ENCODE results near the gene TM4SF18.
"Not testable (repeated sequence)": the region's sequence is repeated elsewhere in the genome, so short reads cannot be mapped to it uniquely, and the experiment has no call there.

TM4SF18 gene, protein sequence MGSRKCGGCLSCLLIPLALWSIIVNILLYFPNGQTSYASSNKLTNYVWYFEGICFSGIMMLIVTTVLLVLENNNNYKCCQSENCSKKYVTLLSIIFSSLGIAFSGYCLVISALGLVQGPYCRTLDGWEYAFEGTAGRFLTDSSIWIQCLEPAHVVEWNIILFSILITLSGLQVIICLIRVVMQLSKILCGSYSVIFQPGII

GRCh38 chr3:149333176-149333859 is at the start of gene TM4SF18:
TSS of gene TM4SF18 (minus strand) at chr3:149333636. CDS start at chr3:149333382, 254 bp downstream.
- FAIRE-seq (no peak), DNase-seq (ENCODE audit: insufficient read length, low spot score) (no peak)

- DNase-seq (ENCODE audit: insufficient read length, low spot score), result no peak
- no peak for FAIRE-seq
These were observed 49.1 kb upstream of the TM4SF18 start for GRCh38 chr3:149382518-149382917.

DNA sequence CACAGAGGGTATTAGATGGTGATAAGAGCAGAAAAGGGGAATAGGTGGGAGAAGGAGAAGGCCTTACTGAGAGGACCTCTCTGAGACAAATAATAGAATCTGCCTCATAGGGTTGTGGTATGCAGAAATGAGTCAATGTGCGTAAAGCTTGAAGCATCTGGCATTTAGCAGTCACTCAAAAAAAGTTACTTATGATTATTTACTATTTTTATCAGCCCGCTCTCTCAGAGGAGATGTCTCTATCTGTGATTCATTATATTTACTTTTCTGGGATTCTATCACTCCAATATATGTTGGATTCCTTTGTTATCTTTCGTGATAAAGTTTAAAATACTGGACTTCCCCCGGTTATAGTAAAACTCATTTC is 48.6 kb upstream of the TM4SF18 start:
- DNase-seq (ENCODE audit: insufficient read length, low spot score) (no peak), FAIRE-seq (no peak)

DNA sequence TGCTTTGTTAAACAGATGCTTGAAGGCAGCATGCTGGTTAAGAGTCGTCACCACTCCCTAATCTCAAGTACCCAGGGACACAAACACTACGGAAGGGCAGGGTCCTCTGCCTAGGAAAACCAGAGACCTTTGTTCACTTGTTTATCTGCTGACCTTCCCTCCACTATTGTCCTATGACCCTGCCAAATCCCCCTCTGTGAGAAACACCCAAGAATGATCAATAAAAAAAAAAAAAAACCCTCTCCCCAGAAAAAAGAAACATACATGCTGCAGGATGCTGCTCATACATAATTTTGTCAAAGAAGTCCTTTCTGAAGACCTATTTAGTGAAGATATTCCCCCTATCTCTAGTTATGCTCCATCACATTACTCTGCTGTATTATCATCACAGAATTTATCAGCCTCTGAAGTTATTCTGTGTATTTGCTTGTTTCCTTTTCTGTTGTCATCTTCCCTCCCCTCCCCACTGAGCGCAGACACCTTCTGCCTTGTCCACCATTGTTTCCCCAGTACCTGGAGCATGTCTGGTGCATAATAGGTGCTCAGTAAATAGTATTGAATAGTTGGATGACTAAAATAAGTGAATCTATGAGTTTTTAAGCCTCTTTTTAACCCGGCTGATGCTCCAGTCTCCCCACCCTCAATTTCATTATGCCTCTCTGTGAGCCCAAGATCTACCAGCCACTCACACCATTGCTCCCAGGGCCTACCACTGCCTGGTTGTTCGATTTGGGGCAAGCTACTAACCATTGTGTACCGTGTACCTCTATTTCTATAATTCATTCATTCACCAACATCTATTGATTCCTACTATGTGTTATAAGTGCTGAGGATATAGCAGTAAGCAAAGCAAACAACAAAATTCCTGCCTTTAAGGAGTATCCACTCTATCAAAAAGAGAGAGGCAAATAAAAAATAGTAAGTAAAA is 48.0 kb upstream of the TM4SF18 start:
- no peak for FAIRE-seq
- no peak for DNase-seq (ENCODE audit: insufficient read length, low spot score)

- DNase-seq (ENCODE audit: insufficient read length, low spot score); FAIRE-seq: not testable (repeated sequence)
These were observed 46.8 kb upstream of the TM4SF18 start for GRCh38 chr3:149380220-149380619.

- FAIRE-seq, result no peak
- no peak for DNase-seq (ENCODE audit: insufficient read length, low spot score)
These were observed 45.3 kb upstream of the TM4SF18 start for GRCh38 chr3:149378478-149379309.

DNA sequence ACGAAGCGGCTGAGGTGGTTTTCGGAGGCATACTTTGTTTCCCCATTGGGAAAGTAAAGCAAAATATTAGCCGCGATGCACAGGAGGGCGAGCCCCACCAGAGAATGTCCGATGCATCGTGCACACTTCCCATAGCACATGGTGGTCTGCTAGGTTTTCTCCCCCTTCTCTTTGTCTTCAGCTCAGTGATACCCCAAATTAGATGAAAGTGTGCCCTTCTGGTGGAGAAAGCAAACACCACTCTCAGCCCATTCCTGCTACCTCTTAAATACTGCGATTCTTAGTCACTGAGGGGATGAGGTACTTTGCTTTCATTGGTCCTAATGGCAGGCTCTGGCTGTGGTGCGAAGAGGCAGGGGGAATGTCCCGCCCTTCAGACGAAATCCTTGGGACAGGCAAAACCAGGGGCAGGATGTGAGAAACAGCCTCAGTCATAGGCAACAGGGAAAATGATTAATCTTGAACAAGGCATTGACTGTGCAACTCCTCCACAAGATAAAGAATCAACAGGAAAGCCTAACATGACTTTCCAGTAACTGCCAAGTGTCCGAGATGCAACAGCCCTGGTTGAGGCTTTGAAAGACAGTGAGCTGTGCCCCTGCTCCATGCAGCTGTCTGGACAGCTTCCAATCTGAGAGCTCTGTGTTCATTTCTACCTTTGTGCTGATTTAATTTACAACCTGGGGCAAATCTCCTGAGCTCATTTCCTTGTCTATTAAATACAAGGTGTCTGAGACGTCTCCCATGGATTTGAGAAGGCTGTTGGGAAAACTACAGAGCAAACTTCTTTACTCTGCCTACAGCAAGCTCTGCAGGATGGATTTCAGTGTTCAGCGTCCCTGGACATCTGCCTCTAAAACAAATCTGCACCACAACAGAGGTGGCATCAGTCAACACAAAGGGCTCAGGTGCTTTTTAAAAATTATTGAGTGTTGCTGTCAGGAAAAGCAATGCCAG is 44.2 kb upstream of the TM4SF18 start, which contains the start of gene TM4SF1:
Gene TM4SF1 (minus strand): TSS at position 242 of the 957 bp plus-strand sequence. CDS start 102 bp downstream, at position 140.
- DNase-seq (ENCODE audit: insufficient read length, low spot score), result no peak
- no peak for FAIRE-seq

DNA sequence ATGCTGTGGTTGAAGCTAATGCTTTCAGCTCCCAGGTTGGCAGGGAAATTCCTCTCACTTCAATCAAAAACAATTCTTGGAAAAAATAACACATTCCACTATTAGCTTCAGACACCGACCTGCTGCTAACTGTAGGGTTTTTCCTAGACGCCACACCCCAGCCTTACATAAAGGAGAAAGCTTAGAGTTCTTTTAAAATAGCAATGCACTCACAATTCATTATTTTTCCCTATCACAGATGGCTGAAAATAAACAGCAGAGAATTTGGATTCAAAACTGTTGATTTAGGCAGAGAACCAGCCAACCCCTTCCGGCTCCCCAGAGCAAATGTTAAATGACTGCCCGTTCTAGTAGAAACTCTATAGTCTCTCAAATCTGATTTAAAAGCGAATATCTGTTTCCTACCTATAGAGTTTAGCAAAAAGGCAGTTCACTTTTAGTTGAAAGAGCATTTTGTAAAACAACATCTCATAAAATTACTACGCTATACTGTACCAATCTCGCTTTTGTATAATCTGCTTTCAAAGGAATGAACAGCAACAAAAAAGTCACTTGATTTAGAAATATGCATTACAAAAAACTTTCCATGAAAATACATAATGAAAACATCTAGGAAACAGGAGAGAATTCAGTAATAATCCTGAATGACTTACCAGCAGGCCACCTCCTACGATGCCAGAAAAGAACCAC is 43.4 kb upstream of the TM4SF18 start:
- FAIRE-seq, result no peak

DNA sequence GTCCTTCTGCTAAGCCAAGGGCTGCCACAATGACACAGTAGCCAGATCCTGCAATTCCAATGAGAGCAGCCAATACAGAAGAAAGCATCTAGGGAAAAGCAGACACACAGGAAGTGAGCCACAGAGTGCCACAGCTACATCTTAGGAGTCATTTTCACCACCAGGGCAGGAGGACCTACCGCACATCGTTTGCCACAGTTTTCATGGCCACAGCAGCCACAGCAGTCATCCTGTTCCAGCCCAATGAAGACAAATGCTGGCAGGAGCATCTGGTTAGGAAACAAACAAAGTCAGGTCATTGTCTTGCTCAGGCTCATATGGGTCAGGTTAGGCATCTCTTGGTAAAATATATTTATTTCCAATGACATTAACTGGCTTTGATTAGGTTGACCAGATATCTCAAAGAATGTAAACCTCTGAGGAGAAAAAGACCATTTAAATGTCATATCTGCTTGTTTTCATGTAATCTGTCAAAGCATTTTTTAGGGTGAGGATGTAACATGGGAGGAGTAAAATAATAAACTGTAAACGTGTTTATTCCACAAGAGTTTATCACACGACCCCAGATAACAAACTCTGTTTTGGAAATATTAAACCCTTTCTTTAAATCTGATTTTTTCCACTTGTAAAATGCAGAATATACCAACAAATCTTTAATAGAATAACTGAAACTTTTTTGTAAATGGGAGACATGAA is 42.2 kb upstream of the TM4SF18 start:
- FAIRE-seq (no peak), DNase-seq (ENCODE audit: insufficient read length, low spot score) (no peak)

More for the DNA sequence above, 43.4 kb upstream of the TM4SF18 start:
- DNase-seq (ENCODE audit: insufficient read length, low spot score), result no peak

- DNase-seq (ENCODE audit: insufficient read length, low spot score), result no peak
- FAIRE-seq, result no peak
These were observed 41.5 kb upstream of the TM4SF18 start for GRCh38 chr3:149374793-149375500.

DNA sequence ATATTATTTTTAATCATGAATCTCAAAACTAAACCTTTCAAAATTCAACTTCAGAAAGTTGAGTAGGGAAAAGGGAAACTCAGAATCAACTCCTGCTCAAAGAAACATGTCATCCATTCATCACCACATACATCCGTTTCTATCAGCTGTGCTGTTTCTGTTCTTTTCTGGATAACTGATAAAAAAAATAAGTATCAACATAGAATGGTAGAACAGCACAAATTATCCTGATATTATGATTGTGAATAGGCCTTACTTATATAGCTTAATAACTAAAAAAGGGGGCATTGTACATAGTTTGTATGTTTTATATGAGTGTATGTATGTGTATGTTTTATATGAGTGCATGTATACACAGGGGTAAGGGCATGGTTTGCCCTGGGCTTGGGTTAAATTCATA is 41.0 kb upstream of the TM4SF18 start:
- DNase-seq (ENCODE audit: insufficient read length, low spot score), result no peak
- FAIRE-seq, result no peak

DNA sequence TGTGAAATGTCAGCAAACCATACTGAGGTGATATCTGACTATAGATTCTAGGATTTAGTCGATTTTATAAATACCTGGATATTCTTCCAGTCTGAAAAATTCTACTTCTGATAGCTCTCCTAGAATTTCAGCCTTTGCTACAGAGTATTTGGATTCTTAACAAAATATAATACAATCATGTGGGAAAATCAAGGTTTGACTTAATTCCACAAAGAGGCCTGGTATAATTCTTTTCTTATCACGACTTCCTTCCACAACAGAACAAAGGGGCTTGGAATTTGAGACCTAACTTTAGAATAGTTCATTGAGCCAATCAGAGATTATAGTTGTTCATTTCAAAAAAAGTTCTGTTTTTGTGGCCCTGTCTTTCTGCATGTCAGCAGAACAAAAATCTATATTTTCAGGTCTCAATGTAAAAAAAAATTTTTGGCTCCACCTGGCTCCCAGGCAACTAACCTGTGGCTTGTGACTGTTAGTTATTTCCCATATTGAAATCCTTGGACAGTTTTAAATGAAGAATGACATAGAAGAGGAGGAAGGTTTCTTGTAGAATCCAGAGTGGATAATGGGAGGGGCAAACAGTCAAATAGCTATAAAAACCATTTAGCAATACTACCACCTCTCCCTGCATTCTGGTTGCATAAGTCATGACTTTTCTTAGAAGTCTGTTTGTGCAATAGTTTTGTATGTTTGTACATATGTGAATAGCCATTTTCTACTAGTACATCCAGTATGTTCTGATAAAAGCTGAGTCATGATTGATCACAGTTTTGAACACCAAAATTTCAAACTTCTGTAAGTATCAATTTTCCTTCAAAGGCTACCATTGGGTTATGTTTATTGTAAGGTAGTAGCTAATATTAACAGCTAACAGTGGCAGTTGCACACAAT is 40.0 kb upstream of the TM4SF18 start:
- FAIRE-seq, result no peak

DNA sequence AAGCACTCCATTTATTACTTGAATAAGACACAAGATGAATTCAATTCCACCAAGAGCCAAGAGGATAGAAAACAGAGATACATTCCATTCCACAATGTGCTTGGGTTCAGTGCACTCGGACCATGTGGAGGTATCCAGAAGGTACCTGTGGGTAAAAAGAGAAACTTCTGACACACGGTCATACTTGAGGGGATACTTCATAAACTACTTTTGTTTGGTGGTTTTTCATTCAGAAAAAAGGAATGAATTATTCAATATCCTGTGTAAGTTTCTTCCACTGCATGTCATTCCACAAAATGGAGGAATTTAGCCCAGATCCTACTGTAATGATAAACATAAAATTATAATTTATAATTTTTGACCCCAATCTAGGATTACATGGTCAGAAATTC is 38.3 kb upstream of the TM4SF18 start:
- DNase-seq (ENCODE audit: insufficient read length, low spot score), result no peak
- FAIRE-seq, result no peak

More for the DNA sequence above, 40.0 kb upstream of the TM4SF18 start:
- no peak for DNase-seq (ENCODE audit: insufficient read length, low spot score)

DNA sequence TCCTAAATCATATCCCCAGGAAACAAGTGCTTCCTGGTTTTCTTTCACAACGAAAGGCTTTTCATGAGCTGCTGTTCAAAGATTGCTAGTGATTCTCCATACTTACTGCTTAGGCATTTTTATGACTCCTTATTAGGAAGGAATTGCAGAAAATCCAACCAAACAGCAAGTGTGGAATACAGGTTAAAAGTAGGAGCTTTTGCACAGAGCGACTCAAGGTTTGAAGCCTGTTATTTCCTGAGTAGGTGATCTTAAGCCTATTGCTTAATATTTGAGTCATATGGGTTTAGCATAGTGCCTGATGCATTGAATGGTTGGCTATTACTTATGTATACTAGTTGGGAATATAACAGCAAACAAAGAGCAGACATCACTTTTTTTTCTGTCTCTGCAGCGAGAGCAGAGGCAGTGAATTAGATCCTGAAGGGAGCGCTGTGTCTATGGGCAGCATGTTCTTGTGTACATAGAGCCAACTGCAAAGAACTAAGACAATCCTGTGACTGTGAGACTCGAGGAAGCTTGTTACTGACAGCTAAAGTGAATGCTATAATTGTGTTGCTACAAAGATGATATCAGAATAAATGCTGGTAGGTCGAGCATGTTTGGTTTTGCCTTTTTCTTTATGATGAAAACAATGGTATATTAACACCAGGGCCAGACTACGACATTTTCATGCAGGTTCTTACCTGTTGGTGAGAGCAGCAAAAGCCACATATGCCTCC is 37.7 kb upstream of the TM4SF18 start:
- FAIRE-seq (no peak), DNase-seq (ENCODE audit: insufficient read length, low spot score) (no peak)

DNA sequence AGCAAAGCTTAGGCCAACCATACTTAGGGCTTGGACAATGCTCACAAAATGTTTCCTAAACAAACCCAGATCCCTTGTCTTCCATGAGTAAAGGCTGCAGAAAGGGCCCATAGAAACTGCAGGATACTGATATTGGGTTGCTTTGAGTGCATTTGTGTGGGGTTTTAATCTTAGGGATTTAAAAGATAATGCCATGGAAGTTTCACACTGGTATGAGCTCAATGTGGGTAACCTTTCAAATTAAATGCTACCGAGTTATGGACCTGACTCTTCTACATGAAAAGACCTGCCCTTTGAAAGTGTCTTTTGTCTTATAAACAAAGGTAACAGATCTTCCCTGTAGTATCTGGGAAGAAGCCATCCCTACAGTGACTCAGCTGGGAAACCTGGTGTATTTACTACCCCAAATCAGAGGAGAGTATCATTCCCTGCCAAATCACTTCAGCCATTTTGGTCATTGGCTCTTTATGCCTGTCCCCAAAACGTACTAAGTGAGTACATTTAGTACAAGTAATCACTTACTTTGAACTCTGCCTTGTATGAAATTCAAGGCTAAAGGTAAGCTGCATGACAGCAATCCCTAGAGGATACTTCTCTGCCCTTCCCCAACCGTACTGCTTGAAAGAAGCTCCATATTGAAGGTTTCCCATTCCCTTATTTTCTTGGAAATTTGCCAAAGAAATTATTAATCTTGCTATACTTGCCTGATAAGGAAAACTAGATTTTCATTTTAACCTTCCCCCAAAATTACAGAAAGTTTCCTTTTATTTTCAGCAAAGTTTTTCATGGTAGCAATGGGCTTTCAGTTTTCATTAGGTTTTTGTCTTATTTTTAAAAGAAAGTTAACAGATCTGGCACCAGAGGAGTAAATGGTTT is 36.8 kb upstream of the TM4SF18 start:
- FAIRE-seq (no peak), DNase-seq (ENCODE audit: insufficient read length, low spot score) (no peak)

All from GM19239 (cell line).